Kidney (tissue), 14 donors: ENCODE results near the gene FLRT3. TPM values are rescaled to one million over a fixed set of nuclear protein-coding genes. Genes with fewer than 3 reads are reported as not detected.

Source experiments
- DNase-seq, 5 donors: peaks; one replicate each; pipeline ENCODE4 v3.0.0-alpha.2; 2013 to 2020
- FAIRE-seq: peaks from 2 replicates; lab custom pipeline; 2012; peaks lifted over from hg19 to GRCh38; lab: Jason Lieb, UNC
- H3K27ac ChIP-seq, 2 donors: one replicate each; pipeline ENCODE4 v1.7.0; 2013; ENCODE audit warnings: low read depth in 2 of 2, low read length in 2 of 2, inconsistent platforms in 1 of 2
- H3K27me3 ChIP-seq: one replicate; pipeline ENCODE4 v1.7.1; 2013; ENCODE audit warnings: low read length, inconsistent platforms; ENCODE audit not compliant: control insufficient read depth, insufficient read depth
- H3K36me3 ChIP-seq, 3 donors: one replicate each; pipeline versions ENCODE4 v1.7.0 to v1.7.1; 2013; ENCODE audit warnings: low read length in 3 of 3, control low read depth in 1 of 3, inconsistent platforms in 1 of 3; ENCODE audit not compliant: insufficient read depth in 3 of 3, control insufficient read depth in 2 of 3
- H3K4me1 ChIP-seq, 3 donors: one replicate each; pipeline versions ENCODE4 v1.7.0 to v1.7.1; 2013; ENCODE audit warnings: low read length in 3 of 3, inconsistent platforms in 1 of 3, low read depth in 1 of 3; ENCODE audit not compliant: control insufficient read depth in 2 of 3, insufficient read depth in 2 of 3
- H3K4me3 ChIP-seq, 3 donors: one replicate each; pipeline versions ENCODE4 v1.7.0 to v1.8.1; 2013; ENCODE audit warnings: low read length in 3 of 3, control low read depth in 1 of 3, inconsistent platforms in 1 of 3
- H3K9ac ChIP-seq, 3 donors: one replicate each; pipeline versions ENCODE4 v1.7.0 to v1.7.1; 2013; ENCODE audit warnings: low read length in 3 of 3, control low read depth in 1 of 3, inconsistent platforms in 1 of 3
- H3K9me3 ChIP-seq, 3 donors: one replicate each; pipeline versions ENCODE4 v1.7.0 to v1.7.1; 2013; ENCODE audit warnings: low read length in 3 of 3, control low read depth in 1 of 3, inconsistent platforms in 1 of 3; ENCODE audit not compliant: control insufficient read depth in 2 of 3, insufficient read depth in 1 of 3
- CTCF ChIP-seq: IDR thresholded peaks from 3 replicates; pipeline ENCODE4 v1.5.1; 2012; ENCODE audit warnings: mild to moderate bottlenecking, moderate library complexity, borderline replicate concordance; ENCODE audit not compliant: insufficient read depth; ENCODE audit errors: extremely low read depth
- intact Hi-C: fragments of 100-400 bp; cut with DNase I; formaldehyde crosslinking; loops from one replicate; pipeline ENCODE4 v1.11.1; 2022
- polyA plus RNA-seq: library from polyadenylated mRNA; stranded (reverse); fragments of 350-450 nt; fragmentation: Illumina TruSeq; extraction: RNeasy Lipid Tissue Mini Kit (QIAGEN cat#74804); gene quantifications from one replicate; pipeline ENCODE4 v1.2.3, GENCODE V29; 2014; ENCODE audit warnings: low read depth, low replicate concordance; ENCODE audit not compliant: insufficient read depth
- total RNA-seq: library from RNA; stranded (reverse); fragmentation: NEBNext Ultra II Directional; extraction: Animal tissue kit (Norgen Biotek cat#: 25700); gene quantifications from one replicate; pipeline ENCODE4 v1.2.1, GENCODE V29; 2021
- donor health status: control.
- donor health status: control.
- donor health status: control.
- donor health status: control.
- donor health status: control.
- donor health status: DM: yes; HTN: yes; CAD: no.
- donor health status: Normal renal cell carcinoma (clear cell type).

Gene FLRT3
- total and polyA plus RNA-seq, 2 donors from 2014 or later, result 14.2 to 70.3 TPM

- no peak overlapping the region for H3K4me3 ChIP-seq
- no peaks in the 10 kb centered on the region for H3K36me3 ChIP-seq
- no peaks in the 10 kb centered on the region for H3K27me3 ChIP-seq
- no peak overlapping the region for H3K9ac ChIP-seq
- H3K4me1 ChIP-seq, result no peaks in the 10 kb centered on the region
- FAIRE-seq, result no peak
- TF ChIP-seq CTCF, result no peak
- no peak overlapping the region for H3K27ac ChIP-seq
- intact Hi-C loops, result no loop called here
- no peak for DNase-seq
- H3K9me3 ChIP-seq, result no peaks in the 10 kb centered on the region
Measured at GRCh38 chr20:14291502-14291901, 45.9 kb downstream of the FLRT3 start.

GRCh38 chr20:14288341-14289330 is 48.8 kb downstream of the FLRT3 start:
- Histone ChIP-seq H3K27me3 (no peaks in the 10 kb centered on the region), H3K4me1 (no peaks in the 10 kb centered on the region), H3K9me3 (no peaks in the 10 kb centered on the region), H3K4me3 (no peak overlapping the region), H3K36me3 (no peaks in the 10 kb centered on the region), H3K27ac (no peak overlapping the region), H3K9ac (no peak overlapping the region)
- FAIRE-seq (no peak), DNase-seq (no peak)
- no peak for TF ChIP-seq CTCF
- intact Hi-C loops, result no loop called here

- no peak for DNase-seq
- TF ChIP-seq CTCF, result no peak
- H3K4me1 ChIP-seq, result no peaks in the 10 kb centered on the region
- no peak for FAIRE-seq
- H3K9ac ChIP-seq, result no peak overlapping the region
- intact Hi-C loops, result no loop called here
- H3K9me3 ChIP-seq, result no peaks in the 10 kb centered on the region
- H3K27ac ChIP-seq, result no peak overlapping the region
- no peak overlapping the region for H3K4me3 ChIP-seq
- H3K27me3 ChIP-seq, result no peaks in the 10 kb centered on the region
- H3K36me3 ChIP-seq, result no peaks in the 10 kb centered on the region
Measured at GRCh38 chr20:14284443-14284842, 53.0 kb downstream of the FLRT3 start.
